Activated CD4-positive, alpha-beta T cell treated with anti-CD3 and anti-CD28 coated beads, Interleukin-2, amount 50 U/mL, for 1 hour (primary cell): ENCODE data around the gene LARP1B.
"Not testable (repeated sequence)": the region's sequence is repeated elsewhere in the genome, so short reads cannot be mapped to it uniquely, and the experiment has no call there.

Experiments
- DNase-seq: peaks from one replicate; pipeline ENCODE4 v3.0.0-alpha.2; 2020

LARP1B gene

DNA sequence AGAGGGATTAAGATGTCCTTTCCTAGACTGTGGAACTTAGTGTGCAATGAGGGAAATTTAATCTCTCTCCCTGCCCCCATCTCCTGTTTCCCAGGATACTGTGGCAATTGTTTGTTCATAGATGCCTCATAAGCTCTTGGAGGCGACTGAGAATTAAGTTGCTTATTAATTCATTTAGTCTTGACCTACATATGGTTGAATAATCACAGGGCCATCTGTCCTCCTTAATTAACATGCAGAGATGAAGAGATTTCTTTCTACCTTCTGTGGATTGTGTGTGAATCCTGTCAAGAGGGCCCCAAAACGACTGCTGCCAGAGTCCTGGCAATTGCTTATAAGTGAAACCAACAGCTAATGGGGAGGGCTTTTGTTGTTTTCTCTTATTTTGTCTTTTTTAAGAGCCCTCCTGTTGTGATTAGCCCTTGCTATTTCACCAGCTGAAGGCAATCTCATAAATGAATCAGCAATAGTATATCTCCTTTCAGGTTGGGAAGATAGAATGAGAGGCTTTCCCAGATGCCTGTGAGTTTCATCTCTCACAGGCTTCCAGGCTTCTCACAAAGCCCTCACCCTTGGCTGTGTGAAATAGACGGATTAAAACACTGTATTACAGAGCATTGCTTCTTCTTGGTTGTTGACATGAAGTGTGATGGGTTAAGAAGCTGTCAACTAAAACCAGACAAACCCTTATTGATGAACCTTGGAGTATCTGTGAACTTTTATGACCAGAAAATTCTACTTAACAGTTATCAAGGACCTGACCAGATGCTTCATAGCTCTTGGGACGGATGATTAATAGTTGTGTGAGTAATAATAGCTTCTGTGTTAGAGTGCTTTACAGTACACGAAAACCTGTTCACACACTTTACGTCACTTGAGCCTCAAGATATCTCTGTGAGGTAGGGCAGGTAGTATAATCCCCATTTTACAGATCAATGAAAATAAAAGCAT, 168.0 kb downstream of the LARP1B start:
- no peak for DNase-seq

DNA sequence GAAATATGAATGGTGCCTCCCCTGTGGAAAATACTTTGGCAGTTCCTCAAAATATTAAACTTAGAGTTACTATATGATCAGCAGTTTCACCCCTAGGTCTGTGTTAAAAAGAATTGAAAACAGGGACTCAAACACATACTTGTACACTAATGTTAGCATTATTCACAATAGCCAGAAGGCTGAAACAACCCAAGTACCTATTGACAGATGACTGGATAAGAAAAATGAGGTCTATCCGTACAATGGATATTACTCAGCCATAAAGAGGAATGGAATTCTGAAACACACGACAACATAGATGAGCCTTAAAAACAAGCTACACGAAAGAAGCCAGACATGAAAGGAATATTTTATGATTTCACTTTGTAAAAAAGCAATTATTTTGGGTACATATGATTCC, 171.6 kb downstream of the LARP1B start:
- DNase-seq = no peak

DNA sequence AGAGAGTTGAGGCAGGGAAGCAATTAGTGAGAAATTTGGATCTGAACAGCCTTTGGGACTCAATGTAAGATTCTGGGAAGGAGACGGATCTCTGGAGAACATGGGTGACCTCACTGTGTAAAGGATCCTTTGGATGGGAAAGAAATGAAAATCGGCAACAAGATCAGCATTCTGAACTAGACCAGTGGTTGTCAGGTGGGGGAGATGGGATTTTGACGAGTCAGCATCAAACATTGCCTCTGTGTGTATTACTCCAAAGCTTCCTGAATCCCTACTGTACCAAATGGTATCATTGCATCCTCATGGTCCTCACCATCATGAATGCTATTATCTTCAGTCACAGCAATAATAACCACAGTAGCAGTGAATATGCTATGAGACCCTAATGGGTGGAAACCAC, 173.7 kb downstream of the LARP1B start:
- no peak for DNase-seq

DNA sequence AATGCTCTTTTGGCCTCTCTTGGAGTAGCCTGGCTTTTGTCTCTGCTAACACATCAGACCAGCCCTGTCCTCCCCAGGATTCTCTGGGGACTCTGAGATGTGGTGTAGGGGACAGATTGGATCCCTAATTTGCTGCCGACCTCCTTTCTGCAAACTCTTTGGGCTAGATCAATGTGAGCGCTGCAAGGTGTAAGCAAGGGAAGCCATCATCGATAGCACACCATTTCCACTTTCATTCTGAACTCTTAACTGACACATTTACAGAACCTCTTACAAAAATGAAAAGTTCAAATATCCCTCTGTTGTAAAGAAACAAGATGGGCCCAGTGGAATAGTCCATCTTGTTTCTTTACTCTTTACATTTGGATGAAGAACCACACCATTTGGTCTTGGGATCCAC, 179.9 kb downstream of the LARP1B start:
- no peak for DNase-seq

DNA sequence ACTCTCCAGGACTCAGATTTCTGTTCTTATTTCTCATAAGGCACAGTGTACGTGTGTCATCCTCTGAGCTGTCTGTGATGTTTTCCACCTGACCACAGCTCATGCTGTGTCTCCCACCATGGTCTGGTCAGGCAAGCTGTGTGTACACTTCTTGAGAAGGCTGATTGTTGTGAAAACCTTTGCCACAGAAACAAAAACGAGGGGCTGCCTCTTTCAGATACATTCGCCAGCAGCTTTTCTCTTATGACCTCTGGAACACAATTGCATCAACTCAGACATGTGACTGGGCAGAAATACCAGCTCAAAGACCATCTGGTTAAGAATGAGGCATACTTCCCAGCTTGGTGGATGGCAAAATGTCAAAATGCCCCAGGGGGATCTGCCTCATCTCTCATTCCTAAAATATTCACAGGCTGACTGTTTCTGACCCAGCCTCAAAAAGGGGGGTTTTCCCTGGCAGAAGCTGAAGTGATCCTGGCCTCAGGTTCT, 180.4 kb downstream of the LARP1B start:
- no peak for DNase-seq

DNA sequence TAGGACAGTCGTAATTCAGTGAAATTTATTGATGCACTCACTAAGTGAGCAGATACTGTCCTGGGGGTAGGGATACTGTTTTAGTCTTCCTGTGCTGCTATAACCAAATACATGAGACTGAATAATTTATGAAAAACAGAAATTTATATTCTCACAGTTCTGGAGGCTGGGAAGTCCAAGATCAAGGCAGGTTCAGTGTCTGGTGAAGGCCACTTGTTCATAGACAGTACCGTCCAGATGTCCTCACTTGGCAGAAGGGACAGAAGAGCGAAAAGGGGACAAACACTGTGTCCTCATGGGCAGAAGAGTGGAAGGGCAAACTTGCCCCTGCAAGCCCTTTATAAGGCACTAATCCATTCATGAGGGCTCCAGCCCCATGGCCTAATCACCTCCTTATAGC, 180.9 kb downstream of the LARP1B start:
- no peak for DNase-seq

DNA sequence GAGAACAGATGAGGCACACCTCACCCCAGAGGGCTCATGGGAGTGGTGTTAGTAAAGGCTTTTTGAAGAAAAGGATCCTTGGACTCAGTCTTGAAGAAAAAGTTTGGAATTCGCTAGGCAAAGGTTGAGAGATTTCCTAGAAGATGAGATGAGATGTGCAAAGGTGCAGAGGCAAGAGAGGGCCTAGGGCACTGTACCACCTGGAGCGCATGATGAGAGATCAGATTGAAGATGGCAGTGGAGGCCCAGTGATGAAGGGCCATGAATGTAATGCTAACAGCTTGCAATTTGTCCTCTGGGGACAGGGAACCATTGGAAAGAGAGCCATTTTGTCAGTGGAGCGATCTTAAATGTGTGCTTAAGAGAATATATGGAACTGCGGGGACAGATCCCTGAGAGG, 181.5 kb downstream of the LARP1B start:
- DNase-seq = no peak

DNA sequence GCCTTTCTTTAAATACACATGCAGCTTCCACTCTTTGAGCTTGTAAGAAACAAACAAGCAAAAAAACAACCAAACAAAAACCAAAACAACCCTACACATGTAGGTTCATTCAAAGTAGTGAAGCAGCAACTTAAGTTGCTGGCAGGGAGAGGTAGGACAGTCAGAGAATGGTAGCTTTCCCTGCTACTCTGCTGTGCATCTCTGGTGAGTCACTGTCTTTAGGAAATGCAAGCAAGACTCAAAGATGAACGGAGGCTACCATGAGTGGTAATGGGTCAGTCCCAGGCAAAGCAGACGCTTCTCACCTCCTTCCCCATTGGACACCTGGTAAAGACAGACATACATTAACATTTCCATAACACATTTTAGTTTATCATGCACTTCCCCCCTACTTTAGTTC, 183.3 kb downstream of the LARP1B start:
- no peak for DNase-seq

DNA sequence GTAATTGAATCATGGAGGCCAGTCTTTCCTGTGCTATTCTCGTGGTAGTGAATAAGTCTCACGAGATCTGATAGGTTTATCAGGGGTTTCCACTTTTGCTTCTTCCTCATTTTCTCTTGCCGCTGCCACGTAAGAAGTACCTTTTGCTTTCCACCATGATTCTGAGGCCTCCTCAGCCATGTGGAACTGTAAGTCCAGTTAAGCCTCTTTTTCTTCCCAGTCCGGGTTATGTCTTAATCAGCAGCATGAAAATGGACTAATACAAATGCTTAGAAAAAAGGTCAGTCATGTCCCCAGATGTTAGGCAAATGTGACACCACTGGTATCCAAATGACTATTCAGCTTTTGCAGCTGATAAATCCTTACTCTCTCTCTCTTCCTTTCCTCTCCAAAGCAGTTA, 184.3 kb downstream of the LARP1B start:
- DNase-seq = not testable (repeated sequence)

DNA sequence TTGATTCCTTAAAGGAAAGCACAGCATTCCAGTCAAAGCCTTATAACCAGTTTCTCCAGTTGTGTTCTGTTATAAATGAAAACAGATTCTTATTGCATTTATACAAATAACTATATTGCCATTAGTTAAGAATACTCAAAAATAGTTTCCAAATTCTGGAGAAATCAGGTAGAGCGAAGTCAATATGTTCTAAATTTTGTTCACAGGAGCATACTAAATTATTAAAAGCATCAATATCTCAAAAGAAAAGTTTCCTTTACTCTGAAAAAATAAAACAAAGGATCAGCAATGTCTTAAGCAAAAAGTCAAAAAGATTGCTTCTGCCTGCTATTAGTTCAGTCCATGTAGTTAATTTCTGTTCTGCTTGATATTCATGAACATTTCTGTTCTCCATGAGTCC, 186.8 kb downstream of the LARP1B start:
- DNase-seq = no peak

DNA sequence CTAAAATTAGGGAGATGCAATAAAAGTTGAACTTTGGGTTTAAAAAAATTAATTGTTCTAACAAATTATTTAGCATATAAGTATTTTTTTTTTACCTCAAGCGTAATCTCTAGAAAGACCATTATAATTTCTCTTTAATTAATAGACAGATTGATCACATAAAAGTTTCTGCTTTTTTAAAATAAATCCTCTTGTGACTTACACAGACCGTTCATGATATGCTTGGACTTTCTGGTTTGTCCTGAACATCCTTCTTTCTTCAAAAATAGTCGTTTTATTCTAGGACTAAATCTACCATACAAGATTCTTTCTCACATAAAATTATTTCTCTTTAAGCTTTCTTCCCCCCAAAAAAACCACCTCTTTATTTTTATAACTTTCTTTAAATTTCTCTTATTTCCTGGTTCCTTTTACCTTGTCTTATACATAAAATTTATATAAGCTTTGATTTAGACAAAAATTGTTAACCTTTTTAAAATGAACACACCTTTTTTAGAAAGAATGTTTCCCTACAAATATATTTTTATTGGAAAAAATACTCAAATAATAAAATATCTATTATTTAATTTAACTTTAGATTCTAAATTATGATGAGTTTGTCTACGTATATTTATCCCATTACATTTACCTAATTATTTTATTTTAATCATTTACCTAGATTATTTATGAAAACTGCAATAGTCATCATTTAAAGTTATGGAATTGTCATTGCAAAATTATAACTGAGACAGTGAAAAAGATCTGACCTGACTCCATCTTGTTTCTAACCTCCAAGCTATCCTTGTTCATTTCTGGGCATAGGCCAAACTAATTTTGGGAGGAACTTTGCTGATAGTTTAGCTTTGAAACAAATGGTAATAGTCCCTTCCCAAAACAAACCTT, 188.9 kb downstream of the LARP1B start:
- no peak for DNase-seq

DNA sequence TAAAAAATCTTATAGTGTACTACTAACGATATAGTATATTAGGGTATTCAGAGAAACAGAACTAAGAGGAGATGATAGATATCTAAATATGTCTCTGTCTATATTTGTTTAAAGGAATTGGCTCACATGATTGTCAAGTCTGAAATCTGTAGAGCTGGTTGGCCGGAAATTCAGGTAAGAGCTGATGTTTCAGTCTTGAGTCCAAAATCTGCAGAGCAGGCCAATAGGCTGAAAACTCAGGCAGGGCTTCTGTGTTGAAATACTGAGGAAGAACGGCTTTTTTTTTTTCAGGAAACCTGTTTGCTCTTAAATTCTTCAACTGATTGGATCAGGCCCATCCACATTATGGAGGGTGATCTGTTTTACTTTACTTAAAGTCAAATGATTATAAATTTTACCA, 194.8 kb downstream of the LARP1B start:
- DNase-seq = no peak

DNA sequence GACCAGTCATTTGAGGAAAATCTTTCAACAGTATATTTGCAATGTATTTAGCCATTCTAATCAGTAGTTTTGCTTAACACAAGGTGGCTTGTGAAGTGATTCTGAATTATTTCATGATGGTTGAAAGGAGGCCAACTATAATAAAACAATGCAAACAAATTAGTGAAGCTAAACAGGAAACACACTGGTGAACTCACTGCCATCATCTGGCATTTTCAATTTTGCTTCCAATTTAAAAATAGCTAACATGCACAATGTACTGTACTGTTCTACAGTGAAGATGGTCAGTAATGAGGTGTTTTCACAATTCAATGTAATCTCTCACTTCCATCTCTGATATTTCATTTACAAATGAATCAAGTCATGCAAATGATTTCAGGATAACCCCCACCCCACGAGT, 195.4 kb downstream of the LARP1B start:
- DNase-seq = no peak

DNA sequence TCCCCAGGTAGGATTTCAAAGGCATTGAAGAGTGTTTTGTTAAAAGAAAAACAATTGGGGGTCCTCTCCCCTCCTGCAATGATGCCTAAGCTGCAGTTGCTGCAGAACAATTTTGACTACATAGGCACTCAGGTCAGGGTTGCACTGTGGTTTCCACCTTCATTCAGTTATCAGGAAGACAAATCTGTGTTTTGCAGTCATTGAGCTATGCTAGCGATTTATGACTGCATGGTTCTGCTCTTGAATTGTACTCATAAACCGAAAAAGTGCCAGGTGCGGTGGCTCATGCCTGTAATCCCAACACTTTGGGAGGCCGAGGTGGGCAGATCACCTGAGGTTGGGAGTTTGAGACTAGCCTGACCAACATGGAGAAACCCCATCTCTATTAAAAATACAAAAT, 197.1 kb downstream of the LARP1B start:
- not testable (repeated sequence) for DNase-seq

DNA sequence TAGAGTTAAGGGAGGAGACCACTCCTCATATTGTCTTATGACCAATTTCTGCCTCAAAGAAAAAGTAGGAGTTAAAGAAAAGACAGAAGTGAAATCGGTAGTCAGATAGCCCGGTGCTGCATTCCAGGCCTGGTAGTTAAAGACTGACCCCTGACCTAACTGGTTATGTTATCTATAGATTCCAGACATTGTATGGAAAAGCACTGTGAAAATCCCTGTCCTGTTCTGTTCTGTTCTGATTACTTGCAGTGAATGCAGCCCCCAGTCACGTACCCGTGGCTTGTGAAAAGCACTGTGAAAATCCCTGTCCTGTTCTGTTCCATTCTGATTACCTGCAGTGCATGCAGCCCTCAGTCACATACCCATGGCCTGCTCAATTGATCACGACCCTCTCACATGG, 198.8 kb downstream of the LARP1B start:
- not testable (repeated sequence) for DNase-seq
